Cardiac muscle cell (in vitro differentiated cells and primary cell): Measurements from ENCODE around the gene PABPN1L. TPM values are rescaled to one million over a fixed set of nuclear protein-coding genes. Genes with fewer than 3 reads are reported as not detected.

Experiments used
- DNase-seq, 2 donors: peaks; one replicate each; pipeline versions ENCODE4 v3.0.0 to v3.0.0-alpha.2; 2010 to 2017; ENCODE audit warnings: low read depth in 1 of 2, low spot score in 1 of 2
- H3K27ac ChIP-seq: fragments of 200-600 bp; sonication (generic); 2 replicates; pipeline ENCODE4 v1.5.1; 2016
- H3K27me3 ChIP-seq: fragments of 200-600 bp; sonication (generic); 2 replicates; pipeline ENCODE4 v1.6.0; 2016; ENCODE audit warnings: control low read depth
- H3K36me3 ChIP-seq: fragments of 200-600 bp; sonication (generic); 2 replicates; pipeline ENCODE4 v1.5.1; 2016; ENCODE audit warnings: control low read depth
- H3K4me1 ChIP-seq: fragments of 200-600 bp; sonication (generic); 2 replicates; pipeline ENCODE4 v1.8.1; 2017; ENCODE audit warnings: low read depth, mild to moderate bottlenecking, mixed run types
- H3K4me3 ChIP-seq: fragments of 200-600 bp; sonication (generic); 2 replicates; pipeline ENCODE4 v1.5.1; 2016; ENCODE audit warnings: mild to moderate bottlenecking
- H3K9me3 ChIP-seq: fragments of 200-600 bp; sonication (generic); 2 replicates; pipeline ENCODE4 v1.5.1; 2017; ENCODE audit warnings: low read depth, mild to moderate bottlenecking, control low read depth
- CTCF ChIP-seq: IDR thresholded peaks from 2 replicates; pipeline ENCODE4 v1.5.1; 2012; ENCODE audit warnings: low read depth, mild to moderate bottlenecking, low read length
- polyA plus RNA-seq: library from polyadenylated mRNA; unstranded; fragments of >200 nt; fragmentation: Nextera tagmentation; extraction: Ambion mirVana; gene quantifications from 2 replicates; pipeline ENCODE4 v1.2.1, GENCODE V29; 2016
- total RNA-seq: library from RNA; depleted of rRNA; stranded (reverse); fragments of >200 nt; gene quantifications from 2 replicates; pipeline ENCODE4 v1.2.3, GENCODE V29; 2016

Gene PABPN1L
- total and polyA plus RNA-seq, 2 experiments from 2014 or later, result 0.32 TPM; not detected in 1

- DNase-seq, result no peak
- no peak overlapping the region for H3K4me3 ChIP-seq
- H3K4me1 ChIP-seq, result no peaks in the 10 kb centered on the region
- no peak for TF ChIP-seq CTCF
- no peaks in the 10 kb centered on the region for H3K9me3 ChIP-seq
- no peaks in the 10 kb centered on the region for H3K27me3 ChIP-seq
- H3K36me3 ChIP-seq, result no peaks in the 10 kb centered on the region
- no peak overlapping the region for H3K27ac ChIP-seq
These were observed 47.3 kb downstream of the PABPN1L start for GRCh38 chr16:88819126-88819525.

- TF ChIP-seq CTCF, result no peak
- Histone ChIP-seq H3K4me1 (no peaks in the 10 kb centered on the region), H3K27ac (no peak overlapping the region), H3K36me3 (no peaks in the 10 kb centered on the region), H3K9me3 (no peaks in the 10 kb centered on the region), H3K4me3 (no peak overlapping the region), H3K27me3 (no peaks in the 10 kb centered on the region)
- no peak for DNase-seq
These were observed 47.9 kb downstream of the PABPN1L start for GRCh38 chr16:88818575-88818874.

GRCh38 chr16:88817785-88818574, 48.5 kb downstream of the PABPN1L start:
- no peaks in the 10 kb centered on the region for H3K9me3 ChIP-seq
- H3K4me3 ChIP-seq, result no peak overlapping the region
- no peak for TF ChIP-seq CTCF
- no peaks in the 10 kb centered on the region for H3K27me3 ChIP-seq
- H3K4me1 ChIP-seq, result no peaks in the 10 kb centered on the region
- H3K27ac ChIP-seq, result no peak overlapping the region
- no peak for DNase-seq
- no peaks in the 10 kb centered on the region for H3K36me3 ChIP-seq

GRCh38 chr16:88816736-88817535, 49.5 kb downstream of the PABPN1L start:
- no peak overlapping the region for H3K27ac ChIP-seq
- H3K4me1 ChIP-seq, result peaks cover 5% of the 10 kb centered on the region
- no peak overlapping the region for H3K4me3 ChIP-seq
- H3K9me3 ChIP-seq, result no peaks in the 10 kb centered on the region
- H3K27me3 ChIP-seq, result no peaks in the 10 kb centered on the region
- no peak for TF ChIP-seq CTCF
- no peaks in the 10 kb centered on the region for H3K36me3 ChIP-seq
- DNase-seq, result no peak

- DNase-seq, result peak; percentile 22 to 45
- H3K4me3 ChIP-seq, result no peak overlapping the region
- H3K27ac ChIP-seq, result no peak overlapping the region
- no peaks in the 10 kb centered on the region for H3K36me3 ChIP-seq
- H3K9me3 ChIP-seq, result no peaks in the 10 kb centered on the region
- TF ChIP-seq CTCF, result peak; percentile 65
- no peaks in the 10 kb centered on the region for H3K27me3 ChIP-seq
- peaks cover 5% of the 10 kb centered on the region for H3K4me1 ChIP-seq
These were observed 50.4 kb downstream of the PABPN1L start for GRCh38 chr16:88815901-88816589.
